B cell (primary cell): ENCODE measurements around the gene TAF1C.

Source experiments
- CTCF ChIP-seq: fragments of 200-600 bp; IDR thresholded peaks from one replicate; pipeline ENCODE4 v1.8.0; 2022; ENCODE audit warnings: antibody characterized with exemption, mild to moderate bottlenecking
- EZH2 ChIP-seq: IDR thresholded peaks from 2 replicates; pipeline ENCODE4 v1.6.1; 2012; ENCODE audit warnings: borderline replicate concordance, low read depth, mild to moderate bottlenecking, moderate library complexity, low read length; ENCODE audit not compliant: insufficient read depth, poor library complexity, severe bottlenecking

- no peak for TF ChIP-seq CTCF
- no peak for TF ChIP-seq EZH2
Observed at GRCh38 chr16:84169765-84170310, 17.0 kb downstream of the TAF1C start.
